GM23248 (cell line): ENCODE results near the gene VANGL2. TPM values are rescaled to one million over a fixed set of nuclear protein-coding genes. Genes with fewer than 3 reads are reported as not detected.

Experiments
- DNase-seq: peaks from one replicate; pipeline ENCODE4 v3.0.0-alpha.2; 2015
- H2AFZ ChIP-seq: fragments of 200-600 bp; sonication (generic); 2 replicates; pipeline ENCODE4 v1.6.1; 2016; ENCODE audit warnings: antibody characterized with exemption
- H3F3A ChIP-seq: fragments of 200-600 bp; sonication (generic); 2 replicates; pipeline ENCODE4 v1.6.1; 2016; ENCODE audit warnings: mild to moderate bottlenecking, antibody characterized with exemption, mixed run types; ENCODE audit not compliant: insufficient read depth
- H3K27ac ChIP-seq: fragments of 200-600 bp; sonication (generic); 2 replicates; pipeline ENCODE4 v1.5.1; 2016; ENCODE audit warnings: mild to moderate bottlenecking
- H3K27me3 ChIP-seq: fragments of 200-600 bp; sonication (generic); replicated peaks from 2 replicates; pipeline ENCODE4 v1.6.1; 2016; ENCODE audit warnings: mild to moderate bottlenecking; ENCODE audit not compliant: insufficient read depth
- H3K36me3 ChIP-seq: fragments of 200-600 bp; sonication (generic); 2 replicates; pipeline ENCODE4 v1.6.1; 2016; ENCODE audit warnings: low read depth, mild to moderate bottlenecking
- H3K4me1 ChIP-seq: fragments of 200-600 bp; sonication (generic); 2 replicates; pipeline ENCODE4 v1.6.1; 2016; ENCODE audit warnings: mild to moderate bottlenecking; ENCODE audit not compliant: insufficient read depth
- H3K4me2 ChIP-seq: fragments of 200-600 bp; sonication (generic); one replicate; pipeline ENCODE4 v1.6.1; 2016; ENCODE audit warnings: mild to moderate bottlenecking; ENCODE audit not compliant: unreplicated experiment
- H3K4me3 ChIP-seq: fragments of 200-600 bp; sonication (generic); 2 replicates; pipeline ENCODE4 v1.5.1; 2016; ENCODE audit warnings: mild to moderate bottlenecking
- H3K79me2 ChIP-seq: fragments of 200-600 bp; sonication (generic); 2 replicates; pipeline ENCODE4 v1.6.1; 2016; ENCODE audit warnings: mild to moderate bottlenecking; ENCODE audit not compliant: insufficient read depth
- H3K9ac ChIP-seq: fragments of 200-600 bp; sonication (generic); 2 replicates; pipeline ENCODE4 v1.6.1; 2016; ENCODE audit warnings: mild to moderate bottlenecking
- H3K9me2 ChIP-seq: fragments of 200-600 bp; sonication (generic); 2 replicates; pipeline ENCODE4 v1.6.1; 2016; ENCODE audit warnings: mixed run types, mild to moderate bottlenecking, moderate library complexity; ENCODE audit not compliant: insufficient read depth
- H3K9me3 ChIP-seq: fragments of 200-600 bp; sonication (generic); one replicate; pipeline ENCODE4 v1.6.1; 2017; ENCODE audit warnings: low read depth
- H4K20me1 ChIP-seq: fragments of 200-600 bp; sonication (generic); 2 replicates; pipeline ENCODE4 v1.6.0; 2016; ENCODE audit not compliant: insufficient read depth
- EZH2 ChIP-seq: fragments of 200-600 bp; sonication (generic); IDR thresholded peaks from 2 replicates; pipeline ENCODE4 v1.6.1; 2018; ENCODE audit warnings: antibody characterized with exemption, mild to moderate bottlenecking; ENCODE audit not compliant: insufficient read depth, poor library complexity, severe bottlenecking
- EZH2phosphoT487 ChIP-seq: fragments of 200-600 bp; sonication (generic); IDR thresholded peaks from 2 replicates; pipeline ENCODE4 v1.6.1; 2018; ENCODE audit warnings: antibody characterized with exemption, moderate library complexity, mild to moderate bottlenecking, low read depth; ENCODE audit not compliant: insufficient read depth
- WGBS, 2 experiments: methylation state at CpG; one replicate each; pipeline ENCODE4 v1.1.6; 2015 to 2017; ENCODE audit warnings: low lambda C conversion rate in 2 of 2, low coverage in 1 of 2; ENCODE audit errors: missing lambda C conversion rate in 2 of 2; 5-methylcytosine and 5-hydroxymethylcytosine counted together
- in situ Hi-C: fragments of 300-500 bp; cut with MboI; formaldehyde crosslinking; loops from 2 replicates; pipeline ENCODE4 v1.15.0; 2020
- polyA plus RNA-seq: library from polyadenylated mRNA; unstranded; fragments of >200 nt; fragmentation: Nextera tagmentation; extraction: Ambion mirVana; gene quantifications from 2 replicates; pipeline ENCODE4 v1.2.1, GENCODE V29; 2016
- total RNA-seq: library from RNA; depleted of rRNA; stranded (reverse); fragments of >200 nt; shearing (Covaris generic); gene quantifications from 2 replicates; pipeline ENCODE4 v1.2.3, GENCODE V29; 2014; rRNA removed

VANGL2 gene
- not detected in 2 replicates for total RNA-seq
- polyA plus RNA-seq: not detected in 2 replicates

- H3K9me3 ChIP-seq: no peaks in the 10 kb centered on the region
- H3K4me2 ChIP-seq: no peak within 1 kb of the TSS
- no peak within 1 kb of the TSS for H3K4me3 ChIP-seq
- no peak within 1 kb of the TSS for H3K27ac ChIP-seq
- no peaks in the 10 kb centered on the region for H4K20me1 ChIP-seq
- TF ChIP-seq EZH2phosphoT487 (no peak), EZH2 (no peak)
- no peaks in the 10 kb centered on the region for H3K79me2 ChIP-seq
- DNase-seq: peak; percentile 35
- H3K4me1 ChIP-seq: no peaks in the 10 kb centered on the region
- H3K9ac ChIP-seq: no peak within 1 kb of the TSS
- H2AFZ ChIP-seq: peak within 1 kb of the TSS; percentile 57; the same call in 1 of the 2 replicates
- in situ Hi-C loops: no loop called here
- H3K36me3 ChIP-seq: no peaks in the 10 kb centered on the region
- no peaks in the 10 kb centered on the region for H3K9me2 ChIP-seq
- WGBS, 2 experiments: 3 to 4% methylated on average over 17 to 30 of the region's 34 CpGs
- no peaks in the 10 kb centered on the region for H3F3A ChIP-seq
- peaks cover 67% of the 10 kb centered on the region for H3K27me3 ChIP-seq
Measured at GRCh38 chr1:160400223-160400645, at the start of gene VANGL2. Gene VANGL2 (plus strand): TSS chr1:160400564. CDS start chr1:160415838, 15,274 bp downstream.

DNA sequence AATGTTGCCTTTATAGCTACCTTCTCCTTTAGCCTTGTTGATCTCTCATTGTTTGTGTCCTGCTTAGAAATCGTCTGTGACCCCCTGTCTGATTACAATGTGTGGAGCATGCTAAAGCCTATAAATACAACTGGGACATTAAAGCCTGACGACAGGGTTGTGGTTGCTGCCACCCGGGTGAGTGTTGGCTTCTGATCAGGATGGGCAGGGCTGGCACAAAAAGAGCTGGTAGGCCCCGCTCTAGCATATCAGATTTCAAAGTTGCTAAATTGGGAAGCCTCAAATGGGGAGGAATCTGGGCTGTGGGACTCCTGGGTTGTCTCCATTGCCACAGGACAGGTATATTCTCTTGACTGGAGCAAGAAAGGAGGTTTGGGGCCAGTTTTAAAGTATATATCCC is 48.7 kb upstream of the VANGL2 start:
- no peaks in the 10 kb centered on the region for H3K9me2 ChIP-seq
- no peak overlapping the region for H3K4me3 ChIP-seq
- no peaks in the 10 kb centered on the region for H3K4me1 ChIP-seq
- no peak for TF ChIP-seq EZH2phosphoT487
- no peak for TF ChIP-seq EZH2
- no peak overlapping the region for H2AFZ ChIP-seq
- H4K20me1 ChIP-seq: no peaks in the 10 kb centered on the region
- no peak overlapping the region for H3K9ac ChIP-seq
- DNase-seq: no peak
- no peaks in the 10 kb centered on the region for H3K27me3 ChIP-seq
- peaks cover 6% of the 10 kb centered on the region; the same call in 1 of the 2 replicates for H3F3A ChIP-seq
- peaks cover 47% of the 10 kb centered on the region; the same call in 1 of the 2 replicates for H3K36me3 ChIP-seq
- H3K9me3 ChIP-seq: no peaks in the 10 kb centered on the region
- H3K79me2 ChIP-seq: peaks cover 28% of the 10 kb centered on the region
- in situ Hi-C loops: no loop called here
- H3K4me2 ChIP-seq: no peak overlapping the region
- H3K27ac ChIP-seq: no peak overlapping the region
- WGBS, 2 experiments: 43 to 45% methylated on average over 4 of the region's 4 CpGs

GRCh38 chr1:160352555-160352954 is 47.8 kb upstream of the VANGL2 start:
- Histone ChIP-seq H3K36me3 (peaks cover 47% of the 10 kb centered on the region; the same call in 1 of the 2 replicates), H2AFZ (no peak overlapping the region), H3K9ac (no peak overlapping the region), H3K4me1 (peaks cover 7% of the 10 kb centered on the region; the same call in 1 of the 2 replicates), H3K4me2 (no peak overlapping the region), H3K27me3 (no peaks in the 10 kb centered on the region), H4K20me1 (no peaks in the 10 kb centered on the region), H3K27ac (no peak overlapping the region), H3K79me2 (peaks cover 19% of the 10 kb centered on the region; the same call in 1 of the 2 replicates), H3K4me3 (no peak overlapping the region), H3F3A (peaks cover 7% of the 10 kb centered on the region; the same call in 1 of the 2 replicates), H3K9me3 (no peaks in the 10 kb centered on the region), H3K9me2 (no peaks in the 10 kb centered on the region)
- no peak for DNase-seq
- in situ Hi-C loops: no loop called here
- TF ChIP-seq EZH2phosphoT487 (no peak), EZH2 (no peak)
- 92 to 94% methylated on average over 8 of the region's 8 CpGs for WGBS, 2 experiments

- Histone ChIP-seq H3K27me3 (no peaks in the 10 kb centered on the region), H3F3A (peaks cover 7% of the 10 kb centered on the region; the same call in 1 of the 2 replicates), H3K4me2 (no peak overlapping the region), H4K20me1 (no peaks in the 10 kb centered on the region), H2AFZ (no peak overlapping the region), H3K36me3 (peaks cover 42% of the 10 kb centered on the region; the same call in 1 of the 2 replicates), H3K79me2 (0 out of 2 replicates have a peak, but pooled peaks cover 12% of the 10 kb centered on the region), H3K9me2 (no peaks in the 10 kb centered on the region), H3K27ac (no peak overlapping the region), H3K4me3 (no peak overlapping the region), H3K9me3 (no peaks in the 10 kb centered on the region), H3K9ac (no peak overlapping the region), H3K4me1 (peaks cover 11% of the 10 kb centered on the region; the same call in 1 of the 2 replicates)
- in situ Hi-C loops: no loop called here
- peak; percentile 33 for DNase-seq
- no peak for TF ChIP-seq EZH2
- TF ChIP-seq EZH2phosphoT487: no peak
- 81 to 93% methylated on average over 2 of the region's 2 CpGs for WGBS, 2 experiments
Measured at GRCh38 chr1:160353223-160353622, 47.1 kb upstream of the VANGL2 start.
